Effector CD8-positive, alpha-beta T cell (primary cell): Measurements from ENCODE around the gene CHIC1.
"Not testable (repeated sequence)": the region's sequence is repeated elsewhere in the genome, so short reads cannot be mapped to it uniquely, and the experiment has no call there.

Source experiments
- DNase-seq: peaks from one replicate; lab custom pipeline; 2025; lab: John Stamatoyannopoulos, UW
- total RNA-seq, 4 experiments: gene quantifications; one replicate each; lab custom pipeline; 2026; lab: John Stamatoyannopoulos, UW

CHIC1 gene
- 20.8 to 31.2 (median 25.7) reads per million in 4 experiments for total RNA-seq

GRCh38 chrX:73562984-73563737 lies at the start of gene CHIC1:
CHIC1 (plus strand) TSS chrX:73563197; CDS start chrX:73563285, 88 bp downstream.
- DNase-seq: peak; percentile 58

DNA sequence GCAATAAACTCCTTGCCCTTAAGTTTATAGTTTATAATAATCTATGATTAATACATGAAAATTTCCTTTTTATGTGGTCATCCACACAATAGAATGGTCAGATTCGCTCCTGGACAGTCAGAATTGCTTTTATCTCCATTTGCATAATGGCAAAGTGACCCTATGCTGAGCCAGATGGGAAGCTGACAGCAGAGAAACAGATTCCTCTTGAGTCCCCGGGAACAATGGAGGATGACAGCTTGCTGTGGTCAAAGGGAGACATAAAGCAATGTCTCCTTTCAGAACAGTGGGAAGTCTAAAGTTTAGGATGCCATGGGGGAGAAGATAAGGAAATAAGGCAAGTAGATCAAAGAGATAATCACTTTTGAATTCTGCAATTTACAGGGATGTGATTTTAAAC lies 40.2 kb upstream of the CHIC1 start:
- DNase-seq: not testable (repeated sequence)

DNA sequence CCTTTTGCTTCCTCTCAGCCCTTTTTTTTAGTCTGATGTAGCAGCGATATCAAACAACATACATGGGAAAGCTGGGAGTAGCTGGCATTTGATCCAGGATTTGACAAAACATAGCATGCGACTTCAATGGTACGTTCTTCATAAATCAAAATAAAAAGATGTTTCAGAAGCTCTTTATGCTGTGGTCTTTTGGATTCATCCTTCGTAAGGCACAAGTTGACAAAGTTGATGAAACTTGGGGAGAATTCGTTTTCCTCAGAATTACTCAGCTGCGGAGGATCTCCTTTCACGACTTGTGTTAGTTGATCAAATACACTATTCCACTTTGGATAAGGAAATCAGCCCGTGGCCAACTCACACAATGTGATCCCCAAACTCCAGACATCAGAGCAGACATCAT lies 38.1 kb upstream of the CHIC1 start:
- no peak for DNase-seq

DNA sequence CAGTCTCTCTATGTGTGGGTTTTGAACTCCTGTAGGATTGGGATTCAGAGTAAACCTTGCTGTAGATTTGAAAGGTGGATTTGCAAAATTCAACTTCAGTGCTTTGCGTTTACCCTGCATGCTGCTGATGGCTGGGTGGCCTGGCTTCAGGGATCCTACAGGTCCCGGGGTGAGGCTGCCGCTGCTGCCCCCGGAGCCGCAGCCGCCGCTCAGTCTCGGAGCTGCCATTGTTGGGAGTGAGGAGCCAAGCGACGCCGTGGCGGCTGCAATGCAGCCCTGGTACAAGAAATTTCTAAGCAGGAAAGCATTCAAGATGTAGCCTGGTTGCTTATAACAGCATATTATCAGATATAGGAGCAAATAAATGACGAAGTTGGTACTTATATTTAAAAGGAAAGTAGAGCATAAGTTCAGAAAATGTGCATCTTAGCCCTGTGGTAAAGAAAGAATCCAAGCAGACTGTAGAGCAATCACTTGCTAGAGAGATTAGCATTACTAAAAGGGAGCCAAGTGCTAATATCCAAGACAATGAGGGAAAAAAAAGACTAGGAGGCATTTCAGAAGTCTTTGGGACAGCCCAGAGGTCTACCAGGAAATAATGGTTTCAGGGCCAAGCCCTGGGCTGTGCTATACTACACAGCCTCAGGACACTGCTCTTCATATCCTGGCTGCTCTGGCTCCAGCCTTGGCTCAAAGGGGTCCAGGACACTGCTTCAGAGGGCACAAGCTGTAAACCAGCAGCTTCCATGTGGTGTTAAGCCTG lies 36.9 kb upstream of the CHIC1 start:
- no peak for DNase-seq

- DNase-seq: not testable (repeated sequence)
Observed at GRCh38 chrX:73531655-73532054, 31.3 kb upstream of the CHIC1 start.

GRCh38 chrX:73556159-73556558 lies 6.8 kb upstream of the CHIC1 start:
- DNase-seq: no peak

- DNase-seq: no peak
Observed at GRCh38 chrX:73561801-73562200, 1.2 kb upstream of the CHIC1 start.

DNA sequence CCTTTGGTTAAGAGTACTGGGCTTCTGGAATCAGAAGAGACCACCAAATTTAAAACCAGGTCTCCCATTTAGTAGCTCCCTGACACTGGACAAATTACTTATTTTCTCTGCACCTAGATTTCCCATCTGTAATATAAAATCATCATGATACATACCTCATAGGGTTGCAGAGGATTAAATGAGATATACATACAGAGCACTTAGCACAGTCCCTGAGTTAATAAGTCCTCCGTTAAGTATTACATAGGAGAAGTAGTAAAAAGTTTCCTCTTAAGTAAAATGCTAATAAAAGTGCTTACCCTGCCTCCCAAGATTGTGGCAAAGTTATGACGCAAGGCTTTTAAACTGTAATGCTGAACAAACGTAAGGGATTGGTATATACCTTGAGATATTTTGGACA lies 539 bp upstream of the CHIC1 start:
- DNase-seq: no peak

- DNase-seq: no peak
Observed at GRCh38 chrX:73563738-73564068, 706 bp downstream of the CHIC1 start.

GRCh38 chrX:73577361-73577760 lies 14.4 kb downstream of the CHIC1 start:
- DNase-seq: no peak

DNA sequence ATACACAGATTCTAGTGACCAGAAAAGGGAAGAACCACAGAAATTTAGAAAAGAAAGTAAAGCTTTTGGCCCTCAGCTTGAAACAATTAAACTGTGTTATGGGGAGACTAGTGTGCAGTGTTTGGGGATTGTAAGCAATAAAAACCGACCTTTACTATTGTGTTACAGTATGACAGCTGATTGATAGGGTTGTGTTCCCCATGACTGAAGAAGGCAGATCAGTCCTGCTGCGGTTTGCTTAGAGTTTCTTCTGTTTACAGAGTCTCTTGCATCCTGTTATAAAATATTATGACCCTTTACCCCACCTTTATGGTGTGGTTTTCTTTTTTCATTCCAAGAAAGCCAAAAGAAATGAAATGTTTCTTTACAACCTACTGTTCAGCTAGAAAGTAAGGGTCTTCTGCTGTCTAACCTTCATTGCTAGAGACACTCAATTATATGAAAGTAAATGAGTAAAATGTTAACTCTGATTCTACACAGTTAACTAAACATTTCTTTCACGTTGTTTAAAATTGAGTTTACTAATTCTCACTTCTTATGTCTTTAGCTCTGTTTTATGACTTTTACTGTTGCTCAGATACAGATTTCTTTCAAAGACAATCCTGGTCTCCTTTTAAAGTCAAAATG lies 18.1 kb downstream of the CHIC1 start:
- no peak for DNase-seq

DNA sequence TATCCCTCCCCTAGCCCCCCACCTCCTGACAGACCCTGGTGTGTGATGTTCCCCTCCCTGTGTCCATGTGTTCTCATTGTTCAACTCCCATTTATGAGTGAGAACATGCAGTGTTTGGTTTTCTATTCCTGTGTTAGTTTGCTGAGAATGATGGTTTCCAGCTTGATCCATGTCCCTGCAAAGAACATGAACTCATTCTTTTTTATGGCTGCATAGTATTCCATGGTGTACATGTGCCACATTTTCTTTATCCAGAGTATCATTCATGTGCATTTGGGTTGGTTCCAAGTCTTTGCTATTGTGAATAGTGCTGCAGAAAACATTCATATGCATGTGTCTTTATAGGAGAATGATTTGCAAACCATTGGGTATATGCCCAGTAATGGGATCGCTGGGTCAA lies 34.8 kb downstream of the CHIC1 start:
- not testable (repeated sequence) for DNase-seq

GRCh38 chrX:73615022-73615421 lies 52.0 kb downstream of the CHIC1 start:
- DNase-seq: no peak

DNA sequence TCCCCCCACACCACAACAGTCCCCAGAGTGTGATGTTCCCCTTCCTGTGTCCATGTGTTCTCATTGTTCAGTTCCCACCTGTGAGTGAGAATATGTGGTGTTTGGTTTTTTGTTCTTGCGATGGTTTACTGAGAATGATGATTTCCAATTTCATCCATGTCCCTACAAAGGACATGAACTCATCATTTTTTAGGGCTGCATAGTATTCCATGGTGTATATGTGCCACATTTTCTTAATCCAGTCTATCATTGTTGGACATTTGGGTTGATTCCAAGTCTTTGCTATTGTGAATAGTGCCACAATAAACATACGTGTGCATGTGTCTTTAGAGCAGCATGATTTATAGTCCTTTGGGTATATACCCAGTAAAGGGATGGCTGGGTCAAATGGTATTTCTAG lies 78.7 kb downstream of the CHIC1 start:
- not testable (repeated sequence) for DNase-seq

DNA sequence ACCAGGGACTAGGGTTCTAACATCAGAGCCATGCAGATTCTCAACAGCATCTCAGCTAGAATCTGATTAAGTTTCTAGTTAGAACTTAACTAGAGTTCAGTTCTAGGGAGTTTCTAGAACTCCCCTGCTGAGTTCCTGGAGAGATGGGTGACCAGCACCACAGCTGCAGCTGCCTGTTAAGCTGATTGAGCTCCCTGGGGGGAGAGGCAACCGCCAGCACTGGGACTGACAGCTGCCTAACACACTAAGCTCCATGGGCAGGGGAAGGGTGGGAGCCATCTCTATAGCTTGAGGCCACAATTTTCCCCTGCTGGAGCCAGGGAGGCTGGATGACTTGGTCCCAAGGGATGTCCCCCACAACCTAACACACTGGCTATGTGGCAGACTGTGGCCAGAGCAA lies 84.2 kb downstream of the CHIC1 start:
- DNase-seq: no peak

DNA sequence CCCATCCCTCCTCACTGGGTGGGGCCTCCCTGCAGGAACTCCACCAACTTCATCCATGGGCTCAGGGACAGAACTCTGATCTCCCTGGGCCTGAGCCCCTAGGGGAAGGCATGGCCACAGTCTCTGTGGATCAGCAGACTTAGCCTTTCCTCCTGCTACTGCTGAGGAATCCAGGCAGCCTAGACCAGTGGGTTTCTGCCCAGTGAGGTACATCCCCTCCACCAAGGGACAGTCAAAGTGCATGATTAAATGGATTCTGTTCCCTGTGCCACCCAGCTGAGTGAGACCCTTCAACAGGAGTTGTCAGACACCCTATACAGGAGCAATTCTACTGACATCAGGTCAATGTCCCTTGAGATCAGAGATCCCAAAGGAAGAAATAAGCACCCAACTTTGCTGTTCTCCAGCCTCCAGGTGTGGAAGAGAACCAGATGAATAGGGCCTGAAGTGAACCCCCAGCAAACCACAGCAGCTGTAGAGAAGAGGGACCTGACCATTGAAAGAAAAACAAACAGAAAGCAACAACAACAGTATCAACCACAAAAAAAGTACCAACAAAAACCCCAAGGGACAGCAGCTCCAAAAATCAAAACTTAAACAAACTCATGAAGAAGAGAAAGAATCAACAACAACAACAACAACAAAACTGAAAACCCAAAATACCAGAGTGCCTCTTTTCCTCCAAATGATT lies 84.8 kb downstream of the CHIC1 start:
- DNase-seq: no peak

DNA sequence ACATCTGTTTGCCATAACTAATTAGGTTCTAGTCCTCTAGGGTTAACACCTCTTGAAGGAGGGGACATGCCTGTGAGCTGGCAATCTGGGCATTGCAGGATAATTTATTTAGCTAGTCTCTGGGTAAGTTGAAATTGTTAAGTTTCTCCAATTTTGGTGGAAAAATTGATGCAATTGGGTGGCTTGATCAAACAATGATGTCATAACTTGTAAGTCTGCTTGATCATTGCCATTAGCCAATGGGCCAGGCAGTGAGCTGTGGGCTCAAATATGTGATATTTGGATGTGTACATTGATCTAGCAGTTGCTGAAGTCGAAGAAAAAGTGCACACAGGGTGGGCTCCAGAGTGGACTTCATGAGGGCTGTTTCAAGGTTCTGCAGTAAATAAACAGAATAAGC lies 98.3 kb downstream of the CHIC1 start:
- DNase-seq: not testable (repeated sequence)

- no peak for DNase-seq
Observed at GRCh38 chrX:73668779-73669178, 105.8 kb downstream of the CHIC1 start.

DNA sequence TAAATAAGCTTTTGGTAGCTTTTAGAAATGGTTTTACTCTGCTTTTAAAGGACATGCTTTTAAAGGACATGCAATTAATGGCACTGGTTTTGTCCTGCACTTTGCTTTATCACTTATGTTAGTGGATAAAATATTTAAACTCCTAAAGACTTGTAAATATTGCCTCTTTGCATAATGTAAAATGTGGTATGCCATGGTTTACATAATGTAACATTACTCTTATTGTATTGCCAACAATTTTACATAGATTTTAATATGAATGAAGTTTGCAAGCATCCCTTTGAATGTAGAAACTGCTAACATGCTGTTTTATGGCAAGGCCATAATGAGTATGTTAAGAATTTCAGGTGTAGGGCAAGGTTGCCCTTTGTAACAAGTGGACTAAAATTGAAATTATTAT lies 118.4 kb downstream of the CHIC1 start:
- DNase-seq: no peak

- DNase-seq: no peak
Observed at GRCh38 chrX:73683236-73683859, 120.4 kb downstream of the CHIC1 start.

DNA sequence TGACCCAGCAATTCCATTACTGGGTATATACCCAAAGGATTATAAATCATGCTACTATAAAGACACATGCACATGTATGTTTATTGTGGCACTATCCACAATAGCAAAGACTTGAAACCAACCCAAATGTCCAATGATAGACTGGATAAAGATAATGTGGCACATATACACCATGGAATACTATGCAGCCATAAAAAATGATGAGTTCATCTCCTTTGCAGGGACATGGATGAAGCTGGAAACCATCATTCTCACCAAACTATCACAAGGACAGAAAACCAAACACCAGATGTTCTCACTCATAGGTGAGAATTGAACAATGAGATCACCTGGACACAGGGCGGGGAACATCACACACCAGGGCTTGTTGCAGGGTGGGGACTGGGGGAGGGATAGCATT lies 144.0 kb downstream of the CHIC1 start:
- not testable (repeated sequence) for DNase-seq

DNA sequence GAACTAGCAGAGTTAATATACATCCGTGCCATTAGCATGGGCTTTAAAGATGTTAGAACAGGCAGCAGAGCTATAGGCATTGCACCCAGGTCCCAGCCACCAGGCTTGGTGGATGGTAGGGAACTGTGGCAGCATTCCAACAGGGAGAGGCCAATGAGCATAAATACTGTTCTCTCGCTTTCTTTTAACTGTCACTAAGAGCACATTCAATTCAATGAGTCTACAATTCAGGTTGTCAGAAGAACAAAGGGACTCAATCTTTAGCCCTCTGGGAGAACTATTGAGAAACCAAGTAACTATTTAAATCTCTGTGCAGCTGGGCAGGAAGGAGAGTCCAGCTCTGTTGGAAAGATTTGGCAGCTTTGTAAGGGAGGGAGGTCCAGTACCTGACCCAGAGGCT lies 165.6 kb downstream of the CHIC1 start:
- no peak for DNase-seq
